ENCODE results near the gene RFC5.

DNA sequence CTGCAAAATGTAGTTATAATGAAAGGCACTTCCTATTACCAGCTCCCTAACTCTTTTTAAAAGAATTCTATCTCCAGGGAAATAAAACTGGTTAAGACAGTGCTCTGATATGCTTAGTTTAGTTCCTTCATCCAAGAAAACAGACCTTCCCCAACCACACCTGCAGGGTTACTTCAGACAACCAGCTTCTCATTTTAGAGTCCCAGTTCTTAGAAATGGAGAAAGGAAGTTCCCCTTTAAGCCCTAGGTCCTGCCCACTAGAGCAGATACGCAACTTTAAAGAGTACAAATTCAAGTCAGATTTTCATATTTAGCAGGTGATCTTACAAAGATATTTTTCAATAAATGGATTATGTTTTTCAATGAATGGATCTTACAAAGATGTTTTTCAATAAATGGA, 48.9 kb downstream of the RFC5 start:
- TF ChIP-seq CTCF (IDR thresholded peaks at IDR 0.05; ENCODE audit: insufficient read depth, low read length, poor library complexity, severe bottlenecking) (no peak), EZH2phosphoT487 (conservative IDR thresholded peaks at IDR 0.05; ENCODE audit: low read length) (no peak)
